Vagina (tissue), 2 donors: ENCODE measurements around the gene TBX15.

Experiments
- POLR2A ChIP-seq, 2 donors: fragments of 450-650 bp; IDR thresholded peaks; one replicate each; pipeline ENCODE4 v1.6.1; 2017; ENCODE audit warnings: antibody characterized with exemption in 2 of 2, mild to moderate bottlenecking in 2 of 2, moderate library complexity in 2 of 2
- POLR2AphosphoS5 ChIP-seq, 2 donors: sonication (generic); formaldehyde crosslinking; IDR thresholded peaks; one replicate each; pipeline ENCODE4 v1.9.0; 2017; ENCODE audit warnings: antibody characterized with exemption in 2 of 2, mild to moderate bottlenecking in 2 of 2, low read depth in 1 of 2; ENCODE audit not compliant: insufficient read depth in 1 of 2
- TF ChIP-seq, protein P1 (sequence below), 3 experiments: fragments of 450-650 bp in 2 of 3; fragments of 200-600 bp in 1 of 3; sonication (generic) in 1 of 3; IDR thresholded peaks; one replicate each; pipeline ENCODE4 v1.5.1; 2017 to 2019; ENCODE audit warnings: antibody characterized with exemption in 3 of 3, mild to moderate bottlenecking in 2 of 3, moderate library complexity in 2 of 3

DNA sequence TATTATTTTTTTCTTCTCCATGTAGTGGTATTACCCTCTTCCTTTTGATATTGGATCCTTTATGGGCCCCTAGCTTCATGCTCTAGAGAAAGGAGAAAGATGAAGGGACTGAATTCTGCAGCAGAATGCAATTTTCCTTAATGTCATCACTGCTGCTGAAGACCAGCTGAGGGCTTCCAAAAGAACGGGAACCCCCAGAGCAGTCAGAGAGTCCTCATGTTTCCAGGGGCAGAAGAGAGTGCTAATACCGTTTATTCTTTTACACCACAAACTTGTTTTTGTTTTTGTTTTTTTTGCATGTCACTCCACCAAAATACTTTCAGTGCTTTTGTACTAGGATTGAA is 21.1 kb upstream of the TBX15 start:
- TF ChIP-seq, protein P1, sequence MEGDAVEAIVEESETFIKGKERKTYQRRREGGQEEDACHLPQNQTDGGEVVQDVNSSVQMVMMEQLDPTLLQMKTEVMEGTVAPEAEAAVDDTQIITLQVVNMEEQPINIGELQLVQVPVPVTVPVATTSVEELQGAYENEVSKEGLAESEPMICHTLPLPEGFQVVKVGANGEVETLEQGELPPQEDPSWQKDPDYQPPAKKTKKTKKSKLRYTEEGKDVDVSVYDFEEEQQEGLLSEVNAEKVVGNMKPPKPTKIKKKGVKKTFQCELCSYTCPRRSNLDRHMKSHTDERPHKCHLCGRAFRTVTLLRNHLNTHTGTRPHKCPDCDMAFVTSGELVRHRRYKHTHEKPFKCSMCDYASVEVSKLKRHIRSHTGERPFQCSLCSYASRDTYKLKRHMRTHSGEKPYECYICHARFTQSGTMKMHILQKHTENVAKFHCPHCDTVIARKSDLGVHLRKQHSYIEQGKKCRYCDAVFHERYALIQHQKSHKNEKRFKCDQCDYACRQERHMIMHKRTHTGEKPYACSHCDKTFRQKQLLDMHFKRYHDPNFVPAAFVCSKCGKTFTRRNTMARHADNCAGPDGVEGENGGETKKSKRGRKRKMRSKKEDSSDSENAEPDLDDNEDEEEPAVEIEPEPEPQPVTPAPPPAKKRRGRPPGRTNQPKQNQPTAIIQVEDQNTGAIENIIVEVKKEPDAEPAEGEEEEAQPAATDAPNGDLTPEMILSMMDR (IDR thresholded peaks at IDR 0.05), result no peak
- TF ChIP-seq POLR2A (IDR thresholded peaks at IDR 0.05) (no peak), POLR2AphosphoS5 (IDR thresholded peaks at IDR 0.05; ENCODE audit: insufficient read depth in 1 of 2, low read depth in 1 of 2) (no peak)
